GM19467 (cell line): Measurements from ENCODE around the gene TUBA1B.

ENCODE experiments used
- ATAC-seq: cut with Tn5 transposase; IDR thresholded peaks from one replicate; pipeline ENCODE4 v1.9.1; 2021; ENCODE audit warnings: mild to moderate bottlenecking, moderate library complexity; ENCODE audit not compliant: unreplicated experiment

The TUBA1B gene

GRCh38 chr12:49091056-49091835 is 39.9 kb downstream of the TUBA1B start:
- no peak for ATAC-seq

GRCh38 chr12:49089821-49090773 is 41.1 kb downstream of the TUBA1B start:
- ATAC-seq = no peak

GRCh38 chr12:49088932-49089330 is 42.3 kb downstream of the TUBA1B start:
- no peak for ATAC-seq

GRCh38 chr12:49088150-49088931 is 42.9 kb downstream of the TUBA1B start:
- peak; percentile 74 for ATAC-seq

GRCh38 chr12:49086116-49086515 is 45.1 kb downstream of the TUBA1B start:
- ATAC-seq = no peak

GRCh38 chr12:49084438-49084837 is 46.8 kb downstream of the TUBA1B start:
- ATAC-seq = no peak

- no peak for ATAC-seq
These were observed 51.4 kb downstream of the TUBA1B start for GRCh38 chr12:49079793-49080192.
